Stimulated activated CD8-positive, alpha-beta memory T cell treated with anti-CD3 and anti-CD28 coated beads, Interleukin-12 subunit alpha, Interleukin-12 subunit beta, amount 100 ng/mL, for 24 hours (primary cell): ENCODE measurements around the gene SUPT20HL1.
"Not testable (repeated sequence)": the region's sequence is repeated elsewhere in the genome, so short reads cannot be mapped to it uniquely, and the experiment has no call there.

Source experiments
- DNase-seq: peaks from one replicate; pipeline ENCODE4 v3.0.0-alpha.2; 2020; ENCODE audit errors: extremely low read depth

The SUPT20HL1 gene

DNA sequence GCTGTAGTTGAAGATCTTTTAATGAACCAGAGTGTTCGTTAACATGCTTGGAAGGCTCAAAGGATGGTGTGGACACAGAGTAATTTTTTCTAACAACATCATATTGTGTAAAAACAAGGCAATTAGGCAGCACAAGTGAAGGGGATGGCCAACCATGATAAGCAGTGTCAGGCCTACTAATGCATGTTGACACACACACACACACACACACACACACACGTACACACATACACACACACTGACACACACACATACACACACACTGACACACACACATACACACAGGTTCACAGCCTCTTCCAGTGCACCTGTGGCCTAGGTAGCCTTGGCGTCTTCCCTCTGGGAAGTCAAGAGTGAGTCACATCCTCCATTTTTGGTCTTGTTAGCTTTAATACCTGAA lies at the start of gene SUPT20HL1:
Gene SUPT20HL1, plus strand, starts transcription at position 368 of the 400 bp plus-strand sequence. CDS start 2,122 bp downstream, outside the sequence.
- DNase-seq, result no peak

DNA sequence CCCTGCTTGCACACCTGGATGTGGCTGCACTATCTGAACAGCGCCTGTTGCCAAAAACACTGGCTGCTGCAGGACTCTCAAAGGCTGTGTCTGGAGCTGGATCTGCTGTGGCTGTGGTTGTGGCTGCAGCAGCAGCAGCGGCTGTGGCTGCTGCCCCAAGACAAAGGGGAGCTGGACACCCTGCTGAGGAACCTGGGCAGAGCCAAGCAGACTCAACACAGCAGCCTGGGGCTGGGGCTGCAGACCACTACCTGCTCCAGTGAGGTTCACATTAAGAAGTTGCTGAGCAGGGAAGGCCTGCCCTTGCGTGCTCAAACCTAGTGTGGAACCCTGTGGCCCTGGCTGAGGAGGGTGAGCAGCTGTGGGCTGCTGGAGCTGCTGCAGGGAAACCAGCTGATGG lies 49.5 kb upstream of the SUPT20HL1 start:
- not testable (repeated sequence) for DNase-seq

DNA sequence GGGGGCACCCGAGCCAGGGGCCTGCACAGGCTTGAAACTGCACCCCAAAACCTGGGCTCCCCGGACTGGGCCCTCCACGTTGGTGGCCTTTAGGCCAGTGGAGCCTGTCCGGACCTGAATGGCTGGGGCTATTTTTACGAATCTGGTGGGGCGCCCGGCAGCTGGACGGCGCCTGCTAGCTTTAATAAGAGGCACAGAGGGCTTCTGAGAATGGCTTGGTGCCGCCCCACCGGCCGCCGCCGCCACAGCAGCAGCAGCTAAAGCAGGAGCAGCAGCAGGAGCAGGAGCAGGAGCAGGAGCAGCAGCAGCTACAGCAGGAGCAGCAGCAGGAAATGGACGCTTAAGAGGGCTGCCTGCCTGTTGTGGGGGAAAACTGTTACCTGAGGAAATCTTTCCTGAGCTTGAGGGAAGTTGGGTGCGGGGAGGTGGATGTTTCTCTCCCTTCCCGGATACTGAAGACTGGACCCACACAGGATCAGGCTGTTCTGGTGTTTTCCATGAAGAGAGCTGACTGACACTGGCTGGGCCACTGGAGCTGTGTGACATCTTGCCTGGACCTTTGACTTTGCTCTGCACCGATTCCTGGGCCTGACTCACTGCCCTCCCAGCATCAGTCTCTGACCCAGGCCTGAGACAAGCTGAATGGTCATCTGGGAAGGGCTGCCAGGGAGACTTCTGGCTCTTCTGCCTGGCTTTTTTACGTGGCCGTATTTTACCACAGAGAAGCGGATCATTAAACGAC lies 48.8 kb upstream of the SUPT20HL1 start:
- DNase-seq, result not testable (repeated sequence)

DNA sequence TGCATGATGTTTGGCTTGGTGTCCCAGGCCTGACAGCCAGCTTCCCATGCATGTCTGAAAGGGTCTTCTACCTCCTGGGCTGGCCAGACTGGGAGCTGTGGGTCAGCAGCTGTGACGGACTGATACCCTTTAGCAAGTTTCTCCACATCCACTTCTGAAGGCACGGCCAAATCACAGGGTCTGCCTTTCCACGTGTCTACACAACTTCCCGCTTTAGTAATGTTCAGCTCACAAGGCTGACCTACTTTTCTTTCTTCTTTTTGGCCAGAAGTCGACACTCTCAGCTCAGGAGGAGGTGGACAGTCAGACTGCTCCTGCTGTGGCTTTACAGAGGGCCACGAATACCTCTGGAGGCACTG lies 48.2 kb upstream of the SUPT20HL1 start:
- not testable (repeated sequence) for DNase-seq

DNA sequence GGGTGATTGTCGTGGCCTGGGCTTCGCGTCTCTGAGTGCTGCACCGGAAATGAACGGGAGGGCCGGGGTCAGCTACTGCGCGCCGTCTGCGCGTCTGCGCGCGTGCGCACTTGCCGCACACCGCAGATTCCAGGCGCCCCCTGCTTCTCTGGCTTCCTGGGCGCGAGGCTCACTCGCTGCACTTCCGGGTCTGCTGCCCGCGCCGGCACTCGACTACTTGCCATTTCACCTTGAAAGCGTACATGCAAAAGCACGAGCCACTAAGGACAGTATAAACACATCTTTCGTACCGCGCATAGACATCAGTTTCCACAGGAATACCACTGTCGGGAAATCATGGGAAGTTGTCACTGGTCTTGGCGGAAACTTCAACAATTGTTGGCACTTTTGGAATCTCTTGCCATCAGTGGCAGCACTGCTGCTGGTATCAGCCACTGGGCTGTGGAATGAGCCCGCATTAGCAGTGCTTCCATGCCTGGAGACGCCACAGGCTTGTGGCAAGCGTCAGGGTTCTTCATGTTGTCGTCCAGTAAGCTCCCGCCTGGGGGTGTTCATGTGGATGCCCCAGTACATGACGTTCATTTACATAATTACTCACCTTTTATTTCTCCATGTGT lies 46.3 kb upstream of the SUPT20HL1 start, which contains the start of gene SUPT20HL2:
Gene SUPT20HL2, minus strand, starts transcription at position 51 of the 617 bp plus-strand sequence. CDS start 754 bp downstream, outside the sequence.
- DNase-seq, result no peak

DNA sequence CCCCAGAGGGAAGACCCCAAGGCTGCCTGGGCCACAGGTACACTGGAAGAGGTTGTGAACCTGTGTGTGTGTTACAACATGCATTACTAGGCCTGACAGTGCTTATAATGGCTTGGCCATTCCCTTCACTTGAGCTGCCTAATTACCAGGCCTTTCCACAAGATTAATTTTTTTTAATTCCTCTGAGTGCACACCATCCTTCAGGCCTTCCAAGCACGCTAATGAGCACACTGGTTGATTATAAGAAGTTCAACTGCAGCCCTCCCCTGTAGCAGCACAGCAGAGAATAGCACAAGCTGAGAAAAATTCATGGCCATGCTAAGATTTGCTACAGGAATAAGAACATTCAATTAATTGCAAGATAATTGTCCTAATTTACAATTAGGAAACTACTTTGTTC lies 44.3 kb upstream of the SUPT20HL1 start:
- no peak for DNase-seq

DNA sequence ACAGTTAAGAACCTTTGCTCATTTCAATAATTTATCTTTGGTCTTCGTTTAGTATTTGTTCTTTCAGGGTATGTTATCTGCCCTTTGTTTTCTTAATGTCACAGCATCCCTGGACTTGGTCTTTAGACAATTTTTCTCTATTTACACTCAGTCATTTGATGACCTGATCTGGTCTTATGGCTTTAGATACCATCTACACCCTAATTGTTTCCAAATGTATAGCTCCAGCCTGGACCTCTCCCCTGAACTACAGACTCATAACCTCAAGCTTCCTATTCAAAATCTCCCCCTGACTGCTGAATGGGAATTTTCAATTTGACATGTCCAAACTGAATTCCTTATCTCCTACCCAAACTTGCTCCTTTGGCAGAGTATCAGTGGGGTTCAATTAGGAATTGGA lies 42.9 kb upstream of the SUPT20HL1 start:
- DNase-seq, result no peak

DNA sequence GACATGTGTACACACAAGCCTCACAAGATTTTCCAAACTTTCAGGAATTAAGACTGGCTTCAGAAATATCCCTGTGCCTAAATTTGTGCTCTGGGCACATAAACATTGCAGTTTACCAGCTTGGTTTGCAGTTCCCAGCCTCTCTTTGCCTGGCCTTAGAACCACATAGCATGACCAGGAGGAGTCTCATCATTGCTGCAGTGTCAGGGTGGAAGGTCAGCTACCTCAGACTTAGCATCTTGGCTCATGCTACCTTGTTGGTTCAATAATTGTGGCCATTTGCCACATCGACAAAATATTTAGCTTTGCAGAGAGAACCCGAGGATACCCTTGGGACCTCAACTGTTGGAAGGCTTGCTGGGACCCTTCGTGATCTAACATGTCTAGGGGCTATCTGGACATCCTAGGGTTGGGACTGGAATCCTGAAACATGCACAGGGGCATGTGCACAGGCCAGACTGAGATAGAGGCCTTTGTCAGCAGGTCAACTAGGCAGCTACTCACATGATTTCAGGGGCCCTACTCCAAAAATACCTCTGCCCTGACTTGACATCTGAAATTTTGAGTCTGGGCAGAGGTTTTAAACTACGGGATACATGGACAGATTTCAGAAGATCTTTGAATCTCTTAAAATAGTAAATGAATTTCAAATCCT lies 38.6 kb upstream of the SUPT20HL1 start:
- DNase-seq, result no peak

DNA sequence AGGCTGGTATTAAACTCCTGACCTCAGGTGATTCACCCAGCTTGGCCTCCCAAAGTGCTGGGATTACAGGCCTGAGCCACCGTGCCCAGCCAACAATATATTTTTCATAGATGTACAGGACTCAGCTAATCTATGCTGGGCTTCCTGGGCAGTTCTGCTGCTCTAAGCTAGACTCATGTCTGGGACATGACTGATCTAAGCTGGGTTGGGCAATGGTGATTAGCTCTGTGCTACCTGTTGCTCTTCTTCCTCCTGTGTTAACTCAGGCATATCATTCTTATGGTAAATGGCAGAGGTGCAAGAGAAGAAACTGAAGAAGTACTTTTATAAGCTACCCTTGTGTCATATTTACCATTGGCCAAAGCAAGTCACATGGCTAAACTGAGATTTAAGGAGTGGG lies 35.2 kb upstream of the SUPT20HL1 start:
- DNase-seq, result no peak

DNA sequence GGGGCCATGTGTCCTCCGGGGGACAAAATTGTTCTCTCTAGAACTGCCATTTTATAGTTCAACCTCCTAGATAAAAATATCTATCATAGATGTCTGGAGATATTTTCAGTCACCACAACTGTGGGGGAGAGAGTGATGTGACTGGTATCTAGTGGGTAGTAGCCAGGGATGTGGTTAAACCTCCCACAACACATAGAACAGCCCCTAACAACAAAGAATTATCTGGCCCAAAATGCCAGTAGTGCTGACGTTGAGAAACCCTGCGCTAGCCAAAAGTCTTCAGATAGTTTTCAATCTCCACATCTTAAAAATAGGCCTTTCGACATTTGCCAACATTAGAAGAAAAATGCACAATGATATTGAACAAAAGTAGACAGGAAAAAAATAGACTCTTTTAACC lies 27.6 kb upstream of the SUPT20HL1 start:
- DNase-seq, result no peak

DNA sequence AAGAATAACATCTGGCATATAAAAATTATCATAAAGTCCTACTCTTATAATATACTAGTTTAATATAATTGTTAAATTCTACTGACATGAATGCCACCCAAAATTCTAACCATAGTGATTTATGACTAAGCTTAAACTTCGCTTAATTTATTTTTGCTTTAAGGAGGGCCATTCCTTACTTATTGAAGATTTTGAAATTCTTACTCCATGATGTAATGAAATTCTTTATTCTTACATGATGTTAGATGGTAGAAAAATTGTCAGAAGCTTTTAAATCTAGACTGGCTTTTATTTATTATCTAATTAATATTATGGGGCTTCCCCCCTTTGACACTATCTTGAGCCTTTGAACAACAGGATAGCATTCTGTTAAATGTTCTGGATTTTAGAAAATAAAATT lies 27.1 kb upstream of the SUPT20HL1 start:
- no peak for DNase-seq

DNA sequence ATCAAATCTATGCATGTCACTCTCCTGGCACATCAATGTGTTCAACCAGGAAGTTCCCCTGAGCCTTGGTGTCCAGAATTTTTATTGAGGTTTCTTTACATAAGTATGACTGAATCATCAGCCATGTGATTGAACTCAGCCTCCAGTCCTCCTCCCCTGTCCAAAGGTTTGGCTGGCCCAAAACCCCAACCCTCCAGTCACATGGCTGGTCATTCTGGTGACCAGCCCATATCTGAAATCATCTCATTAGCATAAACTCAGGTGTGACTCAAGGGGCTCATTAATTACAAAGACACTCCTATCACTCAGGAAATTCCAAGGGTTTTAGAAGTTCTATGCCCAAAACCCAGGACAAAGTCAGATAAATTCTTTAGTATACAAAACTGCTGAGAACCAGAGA lies 26.0 kb upstream of the SUPT20HL1 start:
- no peak for DNase-seq

DNA sequence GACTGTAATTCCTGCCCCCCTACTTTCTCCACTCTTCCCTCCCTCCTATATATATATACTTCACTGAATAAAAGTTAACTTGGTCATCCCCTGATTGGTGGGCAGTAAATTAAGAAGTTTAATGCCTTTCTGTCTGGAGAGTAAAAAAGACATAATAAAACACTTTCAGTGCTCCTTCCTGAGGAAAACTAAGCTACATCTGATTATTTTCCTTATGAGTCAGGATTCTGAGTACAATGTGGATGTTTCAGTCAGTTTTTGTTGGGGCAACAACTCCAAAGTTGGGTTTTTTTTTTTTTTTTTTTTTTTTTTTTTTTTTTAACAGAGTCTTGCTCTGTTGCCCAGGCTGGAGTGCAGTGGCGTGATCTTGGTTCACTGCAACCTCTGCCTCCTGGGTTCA lies 24.6 kb upstream of the SUPT20HL1 start:
- no peak for DNase-seq

DNA sequence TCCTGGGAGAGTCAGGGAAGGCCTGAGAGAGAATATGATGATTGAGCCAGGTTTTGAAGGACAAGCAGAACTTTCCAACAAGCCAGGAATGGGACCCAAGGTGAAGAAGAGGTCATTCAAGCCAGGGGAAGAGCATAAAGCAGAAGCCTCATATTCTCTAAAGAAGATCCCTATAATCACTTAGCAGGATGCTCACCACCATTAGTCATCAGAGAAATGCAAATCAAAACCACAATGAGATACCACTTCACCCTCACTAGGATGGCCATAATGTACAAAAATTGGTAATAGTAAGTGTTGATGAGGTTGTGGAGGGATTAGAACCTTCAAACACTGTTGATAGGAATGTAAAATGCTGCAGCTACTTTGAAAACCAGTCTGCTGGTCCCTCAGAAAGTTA lies 20.5 kb upstream of the SUPT20HL1 start:
- DNase-seq, result no peak

DNA sequence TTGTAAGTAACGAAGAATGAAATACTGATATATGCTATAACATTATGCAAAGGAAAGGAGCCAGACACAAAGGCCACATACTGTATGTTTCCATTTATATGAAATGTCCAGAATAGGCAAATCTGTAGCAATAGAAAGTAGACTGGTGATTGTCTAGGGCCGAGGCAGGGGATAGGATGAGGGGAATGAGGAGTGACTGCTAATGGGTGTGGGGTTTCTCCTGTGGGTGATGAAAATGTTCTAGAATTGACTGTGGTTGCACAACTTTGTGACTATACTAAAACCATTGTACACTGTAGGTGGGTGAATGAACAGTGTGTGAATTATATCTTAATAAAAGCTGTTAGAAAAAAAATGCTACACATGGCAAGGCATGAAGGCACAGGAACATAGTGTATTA lies 19.9 kb upstream of the SUPT20HL1 start:
- DNase-seq, result no peak

DNA sequence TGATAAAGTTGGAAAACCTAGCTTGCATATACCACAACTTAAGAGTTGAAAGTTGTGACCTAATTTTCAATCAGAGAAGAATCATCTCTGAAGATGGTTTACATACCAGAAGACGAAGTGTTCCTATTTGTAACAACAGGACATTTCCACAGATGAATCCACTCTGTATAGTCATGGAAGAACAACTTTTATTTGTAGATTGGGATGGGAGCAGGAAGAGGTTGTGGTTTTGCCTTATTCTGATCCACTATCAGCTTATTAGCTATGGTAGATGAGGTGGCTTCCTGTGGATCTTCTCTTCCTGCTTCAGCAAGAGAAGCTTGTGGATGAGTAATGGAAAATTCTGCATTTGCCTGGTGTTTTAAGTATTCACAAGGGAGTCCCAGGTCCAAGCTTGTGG lies 18.6 kb upstream of the SUPT20HL1 start:
- no peak for DNase-seq

DNA sequence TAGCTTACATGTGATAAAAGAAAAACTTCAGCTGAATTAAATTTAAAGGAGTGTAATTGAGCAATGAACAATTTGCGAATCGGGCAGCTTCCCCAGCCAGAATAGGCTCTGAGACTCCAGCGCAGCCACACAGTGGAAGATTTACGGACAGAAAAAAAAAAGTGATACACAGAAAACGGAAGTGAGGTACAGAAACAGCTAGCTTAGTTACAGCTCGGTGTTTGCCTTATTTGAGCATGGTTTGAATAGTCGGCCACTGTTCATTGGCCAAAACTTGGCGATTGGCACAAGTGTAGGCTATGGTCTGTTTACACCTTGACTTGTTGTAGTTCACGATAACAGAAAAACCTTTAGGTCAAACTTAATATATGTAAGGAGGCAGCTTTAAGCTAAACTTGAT lies 16.7 kb upstream of the SUPT20HL1 start:
- no peak for DNase-seq

DNA sequence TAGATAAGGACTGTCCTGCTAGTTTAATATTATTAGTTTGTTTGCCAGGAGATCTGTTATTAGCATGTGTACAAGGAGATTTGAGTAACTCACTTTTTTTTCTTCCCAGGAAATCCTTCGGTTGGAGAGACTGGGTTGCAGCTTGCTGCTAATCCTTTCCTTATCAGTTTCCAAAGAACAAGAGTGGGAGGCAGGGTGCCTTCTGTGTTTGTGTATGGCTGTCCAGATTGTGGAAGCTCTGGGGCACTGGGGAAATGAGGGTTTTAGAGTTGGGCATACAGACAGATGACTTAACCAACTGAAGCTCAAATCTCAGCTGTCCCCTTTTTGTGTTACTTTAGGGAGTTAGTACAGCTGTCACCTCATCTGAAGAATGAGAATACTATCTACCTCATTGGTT lies 12.6 kb upstream of the SUPT20HL1 start:
- DNase-seq, result no peak

DNA sequence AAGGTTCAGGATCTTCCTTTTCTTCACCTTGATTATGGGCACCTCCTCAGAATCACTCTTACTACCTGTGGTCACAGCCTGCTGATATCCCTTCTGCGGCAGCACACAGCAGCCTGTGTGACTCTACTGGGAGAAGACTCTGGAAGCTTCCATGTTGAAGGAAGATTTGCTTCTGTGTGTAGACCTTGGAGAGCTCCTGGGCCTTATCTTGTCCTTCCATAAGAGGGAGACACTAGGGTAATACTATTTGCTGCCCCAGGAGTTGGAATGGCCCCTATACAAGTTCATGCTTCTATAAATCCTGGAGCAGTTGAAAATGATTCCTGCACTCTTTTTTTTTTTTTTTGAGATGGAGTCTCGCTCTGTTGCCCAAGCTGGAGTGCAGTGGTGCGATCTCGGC lies 10.2 kb upstream of the SUPT20HL1 start:
- no peak for DNase-seq

DNA sequence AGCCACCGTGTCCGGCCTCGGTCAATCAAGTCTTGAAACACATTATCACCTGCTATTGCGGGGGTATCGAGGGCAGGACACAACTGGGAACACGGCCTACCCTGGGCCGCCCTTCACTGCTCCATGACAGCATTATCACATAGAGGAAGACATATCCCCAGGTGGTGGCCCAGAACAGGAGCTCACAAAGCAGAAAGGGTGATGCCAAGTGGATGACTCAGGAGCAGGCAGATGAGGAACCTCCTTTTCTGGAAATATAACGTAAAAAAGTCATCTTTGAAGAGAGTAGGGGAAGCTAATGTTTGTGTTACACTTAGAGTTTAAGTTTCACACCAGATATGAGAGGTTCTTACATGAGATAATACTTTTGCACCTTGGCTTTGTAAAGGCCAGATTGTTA lies 5.3 kb upstream of the SUPT20HL1 start:
- DNase-seq, result no peak

DNA sequence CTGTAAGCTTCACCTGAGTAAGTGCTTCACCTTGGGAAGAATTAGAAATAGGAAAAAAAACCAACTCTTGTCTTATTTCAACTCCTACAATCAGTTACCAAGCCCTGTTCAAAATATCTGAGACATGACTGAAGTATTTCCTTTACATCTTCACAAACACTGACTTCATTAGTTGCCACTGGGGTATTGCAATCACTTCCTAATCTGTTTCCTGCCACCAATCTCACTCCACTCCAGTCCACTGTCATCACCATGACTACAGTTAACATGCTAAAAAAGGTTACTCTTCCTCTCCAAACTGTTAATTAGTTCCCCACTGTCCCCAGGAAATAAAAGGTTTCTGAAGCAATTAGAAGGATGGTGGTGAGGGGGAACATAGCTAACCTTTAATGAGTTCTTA lies 3.3 kb upstream of the SUPT20HL1 start:
- no peak for DNase-seq

DNA sequence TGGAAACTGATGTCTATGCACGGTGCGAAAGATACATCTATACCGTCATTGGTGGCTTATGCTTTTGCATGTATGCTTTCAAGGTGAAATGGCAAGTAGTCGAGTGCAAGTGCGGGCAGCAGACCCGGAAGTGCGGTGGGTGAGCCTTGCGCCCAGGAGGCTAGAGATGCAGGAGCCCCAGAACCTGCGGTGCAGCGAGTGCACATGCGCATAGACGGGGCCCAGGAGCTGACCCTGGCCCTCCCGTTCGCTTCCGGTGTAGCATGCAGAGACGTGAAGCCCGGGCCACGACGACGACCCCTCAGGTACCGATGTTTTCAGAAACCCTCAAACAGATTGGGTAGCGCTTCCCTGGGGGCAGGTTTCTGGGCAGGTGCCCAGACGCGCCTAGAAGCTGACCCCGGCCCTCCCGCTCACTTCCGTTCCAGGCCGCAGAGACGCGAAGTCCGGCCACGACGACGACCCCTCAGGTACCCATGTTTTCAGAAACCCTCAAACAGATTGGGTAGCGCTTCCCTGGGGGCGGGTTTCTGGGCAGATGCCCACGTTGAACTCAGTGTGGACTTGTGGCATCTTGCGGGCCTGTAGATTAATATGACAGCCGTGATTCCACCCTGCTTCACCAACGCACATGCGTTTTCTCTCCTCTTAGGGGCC lies 1.8 kb downstream of the SUPT20HL1 start:
- DNase-seq, result not testable (repeated sequence)
